SK-N-SH (cell line): ENCODE results near the gene SLC16A11. TPM values are rescaled to one million over a fixed set of nuclear protein-coding genes. Genes with fewer than 3 reads are reported as not detected.

Source experiments
- CTCF ChIA-PET: fragments of 300-600, 350-600 bp; formaldehyde crosslinking; extraction: SDS; loops from one replicate; lab custom pipeline; 2021; lab: Yijun Ruan, JAX
- POLR2A ChIA-PET: fragments of 350-600 bp; sonication (Branson Sonifier 250); formaldehyde crosslinking; extraction: SDS; loops from one replicate; lab custom pipeline; 2020; ENCODE audit warnings: antibody characterized with exemption, inconsistent platforms; lab: Yijun Ruan, JAX
- DNase-seq: peaks from one replicate; pipeline ENCODE4 v3.0.0; 2012
- H2AFZ ChIP-seq: fragments of 200-600 bp; sonication (generic); 2 replicates; pipeline ENCODE4 v1.8.1; 2016; ENCODE audit warnings: antibody characterized with exemption, mild to moderate bottlenecking, low read depth
- H3F3A ChIP-seq: fragments of 200-600 bp; sonication (generic); replicated peaks from 2 replicates; pipeline ENCODE3; 2016; ENCODE audit warnings: antibody characterized with exemption, mild to moderate bottlenecking; ENCODE audit not compliant: insufficient read depth
- H3K27ac ChIP-seq, 2 experiments: fragments of 200-500 bp in 1 of 2; fragments of 200-600 bp in 1 of 2; sonication (Bioruptor generic) in 1 of 2; sonication (generic), shearing (Covaris generic) in 1 of 2; 2 replicates each; pipeline versions ENCODE4 v1.5.1 to v1.6.1; 2014 to 2016; ENCODE audit warnings: low read depth in 2 of 2, inconsistent platforms in 1 of 2, low read length in 1 of 2, mild to moderate bottlenecking in 1 of 2, mixed read lengths in 1 of 2
- H3K27me3 ChIP-seq: fragments of 200-600 bp; sonication (generic), shearing (Covaris generic); 2 replicates; pipeline ENCODE4 v1.6.1; 2016; ENCODE audit warnings: mixed run types; ENCODE audit not compliant: insufficient read depth
- H3K36me3 ChIP-seq, 2 experiments: fragments of 200-500 bp in 1 of 2; fragments of 200-600 bp in 1 of 2; sonication (Bioruptor generic) in 1 of 2; sonication (generic) in 1 of 2; replicated peaks in 1 of 2; 2 replicates each; pipeline versions ENCODE3 to v1.5.1; 2014 to 2016; ENCODE audit warnings: low read length in 1 of 2, mild to moderate bottlenecking in 1 of 2; ENCODE audit not compliant: insufficient read depth in 2 of 2, control insufficient read depth in 1 of 2
- H3K4me1 ChIP-seq, 2 experiments: fragments of 200-500 bp in 1 of 2; fragments of 200-600 bp in 1 of 2; sonication (Bioruptor generic) in 1 of 2; sonication (generic), shearing (Covaris generic) in 1 of 2; 2 replicates each; pipeline versions ENCODE4 v1.5.1 to v1.6.1; 2014 to 2016; ENCODE audit warnings: low read depth in 1 of 2, low read length in 1 of 2, mixed run types in 1 of 2; ENCODE audit not compliant: insufficient read depth in 2 of 2, control insufficient read depth in 1 of 2
- H3K4me2 ChIP-seq: fragments of 200-600 bp; sonication (generic), shearing (Covaris generic); 2 replicates; pipeline ENCODE4 v1.6.1; 2017; ENCODE audit warnings: mixed run types
- H3K4me3 ChIP-seq, 2 experiments: fragments of 200-500 bp in 1 of 2; fragments of 200-600 bp in 1 of 2; sonication (Bioruptor generic) in 1 of 2; sonication (generic), shearing (Covaris generic) in 1 of 2; 2 replicates each; pipeline versions ENCODE4 v1.5.1 to v1.8.1; 2014 to 2016; ENCODE audit warnings: low read depth in 2 of 2, inconsistent platforms in 1 of 2, low read length in 1 of 2, mild to moderate bottlenecking in 1 of 2, mixed read lengths in 1 of 2, moderate library complexity in 1 of 2
- H3K79me2 ChIP-seq: fragments of 200-600 bp; sonication (generic); 2 replicates; pipeline ENCODE4 v1.8.1; 2017; ENCODE audit warnings: mild to moderate bottlenecking; ENCODE audit not compliant: insufficient read depth
- H3K9ac ChIP-seq: fragments of 200-600 bp; sonication (generic); 2 replicates; pipeline ENCODE4 v1.6.1; 2017; ENCODE audit warnings: mixed run types
- H3K9me2 ChIP-seq: fragments of 200-600 bp; sonication (generic); 2 replicates; pipeline ENCODE4 v1.6.1; 2017; ENCODE audit warnings: mixed run types
- H3K9me3 ChIP-seq: fragments of 200-600 bp; sonication (generic); 2 replicates; pipeline ENCODE4 v1.6.1; 2017; ENCODE audit warnings: mixed run types, mild to moderate bottlenecking, moderate library complexity
- H4K20me1 ChIP-seq: fragments of 200-600 bp; sonication (generic); 2 replicates; pipeline ENCODE4 v1.6.1; 2017; ENCODE audit warnings: mild to moderate bottlenecking, mixed run types; ENCODE audit not compliant: insufficient read depth
- CHD2 ChIP-seq: fragments of 150-350 bp; IDR thresholded peaks from 2 replicates; pipeline ENCODE4 v1.6.1; 2018; ENCODE audit warnings: low read length; ENCODE audit not compliant: partially characterized antibody
- FOSL2 ChIP-seq: IDR thresholded peaks from 2 replicates; pipeline ENCODE4 v1.4.0; 2012; ENCODE audit warnings: low read depth, mild to moderate bottlenecking, moderate library complexity, borderline replicate concordance
- FOXJ3 ChIP-seq: sonication (generic); formaldehyde crosslinking; IDR thresholded peaks from 2 replicates; pipeline ENCODE4 v1.5.1; 2020; ENCODE audit warnings: mild to moderate bottlenecking, missing genetic modification reagents
- FOXM1 ChIP-seq: IDR thresholded peaks from 2 replicates; pipeline ENCODE4 v1.4.0; 2012; ENCODE audit warnings: low read depth, mild to moderate bottlenecking
- GATA2 ChIP-seq: sonication (generic); formaldehyde crosslinking; IDR thresholded peaks from 2 replicates; pipeline ENCODE4 v1.5.0; 2020; ENCODE audit warnings: mild to moderate bottlenecking, missing genetic modification reagents
- MEF2A ChIP-seq: IDR thresholded peaks from 2 replicates; pipeline ENCODE4 v1.4.0; 2012; ENCODE audit warnings: low read depth, borderline replicate concordance
- POLR2AphosphoS5 ChIP-seq: IDR thresholded peaks from 2 replicates; pipeline ENCODE4 v1.6.1; 2012; ENCODE audit warnings: low read depth, low read length
- RAD21 ChIP-seq: IDR thresholded peaks from 2 replicates; pipeline ENCODE4 v1.6.1; 2012; ENCODE audit warnings: mild to moderate bottlenecking, low read length
- RCOR1 ChIP-seq: fragments of 150-350 bp; IDR thresholded peaks from 2 replicates; pipeline ENCODE4 v1.6.1; 2017; ENCODE audit warnings: antibody characterized with exemption, low read length
- RFX5 ChIP-seq: IDR thresholded peaks from 2 replicates; pipeline ENCODE4 v1.6.1; 2012; ENCODE audit warnings: mild to moderate bottlenecking, improper control_type of control experiment, low read length
- RXRA ChIP-seq: IDR thresholded peaks from 2 replicates; pipeline ENCODE4 v1.4.0; 2012; ENCODE audit warnings: low read depth, mild to moderate bottlenecking, borderline replicate concordance
- SIN3A ChIP-seq: IDR thresholded peaks from 2 replicates; pipeline ENCODE4 v1.6.1; 2012; ENCODE audit warnings: low read depth, mild to moderate bottlenecking, low read length, moderate library complexity, borderline replicate concordance
- TAF1 ChIP-seq: IDR thresholded peaks from 2 replicates; pipeline ENCODE4 v1.6.1; 2012; ENCODE audit warnings: low read depth, mild to moderate bottlenecking, low read length, moderate library complexity, borderline replicate concordance
- TCF12 ChIP-seq: IDR thresholded peaks from 2 replicates; pipeline ENCODE4 v1.4.0; 2012
- WGBS: methylation state at CpG from one replicate; pipeline ENCODE4 v1.1.6; 2017; ENCODE audit warnings: low lambda C conversion rate; 5-methylcytosine and 5-hydroxymethylcytosine counted together
- polyA plus RNA-seq, 3 experiments: library from polyadenylated mRNA; depleted of rRNA; stranded (reverse); fragments of >200 nt; gene quantifications; 2 replicates each; pipeline ENCODE4 v1.2.3, GENCODE V29; 2012
- TF ChIP-seq, protein P1 (sequence below): IDR thresholded peaks from 2 replicates; pipeline ENCODE4 v1.4.0; 2012; ENCODE audit warnings: low read depth
- TF ChIP-seq, protein P2 (sequence below): fragments of 150-350 bp; IDR thresholded peaks from 2 replicates; pipeline ENCODE4 v1.6.1; 2017; ENCODE audit warnings: antibody characterized with exemption, low read length, low read depth, borderline replicate concordance
- TF ChIP-seq, protein P3 (sequence below): IDR thresholded peaks from 2 replicates; pipeline ENCODE4 v1.4.0; 2012; ENCODE audit warnings: low read depth, borderline replicate concordance
- TF ChIP-seq, protein P4 (sequence below): IDR thresholded peaks from 2 replicates; pipeline ENCODE4; 2012
- TF ChIP-seq, protein P5 (sequence below): fragments of 200-600 bp; sonication (generic); IDR thresholded peaks from 2 replicates; pipeline ENCODE4 v1.6.1; 2017; ENCODE audit warnings: antibody characterized with exemption, mild to moderate bottlenecking, moderate library complexity
- TF ChIP-seq, protein P6 (sequence below): IDR thresholded peaks from 2 replicates; pipeline ENCODE4 v1.6.1; 2012; ENCODE audit warnings: mild to moderate bottlenecking, low read depth, low read length, moderate library complexity

SLC16A11 gene
- polyA plus RNA-seq, 1 of the 3 experiments (the other 2 are of a cell fraction) = 0.12 TPM

DNA sequence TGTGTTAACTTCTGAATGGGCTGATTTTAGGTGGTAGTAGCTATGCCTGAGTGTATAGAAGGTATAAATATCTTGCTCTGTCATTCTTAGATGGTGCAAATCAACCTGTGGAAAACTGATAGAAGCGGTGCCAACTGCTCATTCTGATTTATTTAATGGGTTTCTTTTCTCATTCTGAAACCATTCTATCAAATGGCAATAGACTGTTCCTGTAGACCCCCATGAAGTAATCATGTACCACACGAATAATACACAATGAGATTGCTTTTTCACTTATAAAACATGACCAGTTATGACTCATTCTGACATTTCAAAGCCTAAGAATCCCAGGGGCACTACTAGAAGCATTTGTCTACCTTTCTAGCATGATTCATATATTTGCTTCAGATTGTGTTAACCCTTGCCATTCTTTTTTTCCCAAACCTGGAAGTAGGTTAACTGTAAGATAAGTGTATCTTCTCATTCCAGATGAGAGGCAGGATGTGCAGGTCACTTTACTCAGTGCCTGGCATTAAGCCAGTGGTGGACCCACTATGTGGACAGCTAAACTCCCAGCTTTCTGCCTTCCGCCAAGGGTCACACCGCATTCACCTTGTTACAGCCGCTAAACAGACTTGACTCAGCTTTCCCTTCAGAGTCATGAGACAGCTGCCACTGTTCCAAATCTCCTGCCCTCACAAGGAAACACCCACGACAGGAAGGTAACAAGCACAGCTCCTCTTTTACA, 16.4 kb upstream of the SLC16A11 start (continued):
- no peak for TF ChIP-seq RCOR1
- TF ChIP-seq, protein P1, sequence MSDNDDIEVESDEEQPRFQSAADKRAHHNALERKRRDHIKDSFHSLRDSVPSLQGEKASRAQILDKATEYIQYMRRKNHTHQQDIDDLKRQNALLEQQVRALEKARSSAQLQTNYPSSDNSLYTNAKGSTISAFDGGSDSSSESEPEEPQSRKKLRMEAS = no peak

DNA sequence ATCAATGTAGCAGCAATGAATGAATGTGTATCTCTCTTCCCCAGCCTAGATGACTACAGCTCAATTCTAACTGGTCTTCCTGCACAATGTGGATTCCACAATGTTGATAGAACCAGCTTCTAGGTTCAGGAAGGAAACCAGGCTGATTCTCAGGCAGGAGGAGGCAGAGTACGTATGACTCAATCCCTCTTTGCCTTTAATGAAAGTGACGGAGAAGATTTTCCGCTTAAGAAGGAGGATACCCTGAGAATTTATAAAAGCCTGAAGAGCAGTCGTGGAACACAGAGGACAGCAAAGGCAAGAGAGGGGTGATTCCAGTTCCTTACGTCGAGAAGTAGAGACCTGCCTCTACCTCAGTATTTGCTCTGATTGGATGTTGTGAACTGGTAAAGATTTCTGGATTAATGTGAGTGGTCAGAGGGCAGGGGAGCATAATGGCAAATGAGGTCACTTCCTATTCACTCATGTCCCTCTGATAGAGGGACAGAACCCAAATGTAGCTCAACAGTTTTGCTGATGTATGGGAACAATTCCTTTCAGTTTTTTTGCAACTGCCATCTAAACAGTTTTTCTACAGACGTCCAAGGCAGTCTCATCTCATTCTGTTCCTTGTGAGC, 15.0 kb upstream of the SLC16A11 start:
- CTCF ChIA-PET = interaction anchor here (1.2 to 20.1 kb wide), 2 partner anchors 9 to 81 kb away, joined by 5 to 502 read pairs; no protein-coding TSS in a partner anchor
- 35% methylated on average over 7 of the region's 7 CpGs for WGBS
- DNase-seq = no peak
- H3F3A ChIP-seq = peaks cover 4% of the 10 kb centered on the region
- no peak overlapping the region for H3K27ac ChIP-seq
- no peaks in the 10 kb centered on the region for H4K20me1 ChIP-seq
- H2AFZ ChIP-seq = no peak overlapping the region
- POLR2A ChIA-PET = interaction anchor here (0.7 kb wide), 1 partner anchor 1190 kb away, joined by 3 read pairs; the partner anchor contains the start of gene PFAS
- no peaks in the 10 kb centered on the region for H3K9me3 ChIP-seq
- H3K4me1 ChIP-seq = peaks cover 0 to 4% of the 10 kb centered on the region in 2 experiments; a peak in 1 of 4 replicates
- H3K4me2 ChIP-seq = no peak overlapping the region
- no peaks in the 10 kb centered on the region for H3K9me2 ChIP-seq
- H3K36me3 ChIP-seq = no peaks in the 10 kb centered on the region
- H3K9ac ChIP-seq = no peak overlapping the region
- no peaks in the 10 kb centered on the region for H3K79me2 ChIP-seq
- peaks cover 44% of the 10 kb centered on the region for H3K27me3 ChIP-seq
- H3K4me3 ChIP-seq = no peak overlapping the region
- TF ChIP-seq CHD2 (no peak), SIN3A (no peak), FOXM1 (no peak), FOXJ3 (CRISPR knock-in tag) (no peak), RFX5 (no peak), POLR2AphosphoS5 (no peak), FOSL2 (no peak), TCF12 (no peak), MEF2A (no peak), GATA2 (CRISPR knock-in tag) (no peak), RXRA (no peak), TAF1 (no peak), RAD21 (no peak)
- TF ChIP-seq, protein P2, sequence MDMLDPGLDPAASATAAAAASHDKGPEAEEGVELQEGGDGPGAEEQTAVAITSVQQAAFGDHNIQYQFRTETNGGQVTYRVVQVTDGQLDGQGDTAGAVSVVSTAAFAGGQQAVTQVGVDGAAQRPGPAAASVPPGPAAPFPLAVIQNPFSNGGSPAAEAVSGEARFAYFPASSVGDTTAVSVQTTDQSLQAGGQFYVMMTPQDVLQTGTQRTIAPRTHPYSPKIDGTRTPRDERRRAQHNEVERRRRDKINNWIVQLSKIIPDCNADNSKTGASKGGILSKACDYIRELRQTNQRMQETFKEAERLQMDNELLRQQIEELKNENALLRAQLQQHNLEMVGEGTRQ = no peak
- TF ChIP-seq, protein P3, sequence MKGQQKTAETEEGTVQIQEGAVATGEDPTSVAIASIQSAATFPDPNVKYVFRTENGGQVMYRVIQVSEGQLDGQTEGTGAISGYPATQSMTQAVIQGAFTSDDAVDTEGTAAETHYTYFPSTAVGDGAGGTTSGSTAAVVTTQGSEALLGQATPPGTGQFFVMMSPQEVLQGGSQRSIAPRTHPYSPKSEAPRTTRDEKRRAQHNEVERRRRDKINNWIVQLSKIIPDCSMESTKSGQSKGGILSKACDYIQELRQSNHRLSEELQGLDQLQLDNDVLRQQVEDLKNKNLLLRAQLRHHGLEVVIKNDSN = no peak
- TF ChIP-seq, protein P4, sequence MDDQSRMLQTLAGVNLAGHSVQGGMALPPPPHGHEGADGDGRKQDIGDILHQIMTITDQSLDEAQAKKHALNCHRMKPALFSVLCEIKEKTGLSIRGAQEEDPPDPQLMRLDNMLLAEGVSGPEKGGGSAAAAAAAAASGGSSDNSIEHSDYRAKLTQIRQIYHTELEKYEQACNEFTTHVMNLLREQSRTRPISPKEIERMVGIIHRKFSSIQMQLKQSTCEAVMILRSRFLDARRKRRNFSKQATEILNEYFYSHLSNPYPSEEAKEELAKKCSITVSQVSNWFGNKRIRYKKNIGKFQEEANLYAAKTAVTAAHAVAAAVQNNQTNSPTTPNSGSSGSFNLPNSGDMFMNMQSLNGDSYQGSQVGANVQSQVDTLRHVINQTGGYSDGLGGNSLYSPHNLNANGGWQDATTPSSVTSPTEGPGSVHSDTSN = no peak
- TF ChIP-seq, protein P5, sequence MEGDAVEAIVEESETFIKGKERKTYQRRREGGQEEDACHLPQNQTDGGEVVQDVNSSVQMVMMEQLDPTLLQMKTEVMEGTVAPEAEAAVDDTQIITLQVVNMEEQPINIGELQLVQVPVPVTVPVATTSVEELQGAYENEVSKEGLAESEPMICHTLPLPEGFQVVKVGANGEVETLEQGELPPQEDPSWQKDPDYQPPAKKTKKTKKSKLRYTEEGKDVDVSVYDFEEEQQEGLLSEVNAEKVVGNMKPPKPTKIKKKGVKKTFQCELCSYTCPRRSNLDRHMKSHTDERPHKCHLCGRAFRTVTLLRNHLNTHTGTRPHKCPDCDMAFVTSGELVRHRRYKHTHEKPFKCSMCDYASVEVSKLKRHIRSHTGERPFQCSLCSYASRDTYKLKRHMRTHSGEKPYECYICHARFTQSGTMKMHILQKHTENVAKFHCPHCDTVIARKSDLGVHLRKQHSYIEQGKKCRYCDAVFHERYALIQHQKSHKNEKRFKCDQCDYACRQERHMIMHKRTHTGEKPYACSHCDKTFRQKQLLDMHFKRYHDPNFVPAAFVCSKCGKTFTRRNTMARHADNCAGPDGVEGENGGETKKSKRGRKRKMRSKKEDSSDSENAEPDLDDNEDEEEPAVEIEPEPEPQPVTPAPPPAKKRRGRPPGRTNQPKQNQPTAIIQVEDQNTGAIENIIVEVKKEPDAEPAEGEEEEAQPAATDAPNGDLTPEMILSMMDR = no peak
- TF ChIP-seq, protein P6, sequence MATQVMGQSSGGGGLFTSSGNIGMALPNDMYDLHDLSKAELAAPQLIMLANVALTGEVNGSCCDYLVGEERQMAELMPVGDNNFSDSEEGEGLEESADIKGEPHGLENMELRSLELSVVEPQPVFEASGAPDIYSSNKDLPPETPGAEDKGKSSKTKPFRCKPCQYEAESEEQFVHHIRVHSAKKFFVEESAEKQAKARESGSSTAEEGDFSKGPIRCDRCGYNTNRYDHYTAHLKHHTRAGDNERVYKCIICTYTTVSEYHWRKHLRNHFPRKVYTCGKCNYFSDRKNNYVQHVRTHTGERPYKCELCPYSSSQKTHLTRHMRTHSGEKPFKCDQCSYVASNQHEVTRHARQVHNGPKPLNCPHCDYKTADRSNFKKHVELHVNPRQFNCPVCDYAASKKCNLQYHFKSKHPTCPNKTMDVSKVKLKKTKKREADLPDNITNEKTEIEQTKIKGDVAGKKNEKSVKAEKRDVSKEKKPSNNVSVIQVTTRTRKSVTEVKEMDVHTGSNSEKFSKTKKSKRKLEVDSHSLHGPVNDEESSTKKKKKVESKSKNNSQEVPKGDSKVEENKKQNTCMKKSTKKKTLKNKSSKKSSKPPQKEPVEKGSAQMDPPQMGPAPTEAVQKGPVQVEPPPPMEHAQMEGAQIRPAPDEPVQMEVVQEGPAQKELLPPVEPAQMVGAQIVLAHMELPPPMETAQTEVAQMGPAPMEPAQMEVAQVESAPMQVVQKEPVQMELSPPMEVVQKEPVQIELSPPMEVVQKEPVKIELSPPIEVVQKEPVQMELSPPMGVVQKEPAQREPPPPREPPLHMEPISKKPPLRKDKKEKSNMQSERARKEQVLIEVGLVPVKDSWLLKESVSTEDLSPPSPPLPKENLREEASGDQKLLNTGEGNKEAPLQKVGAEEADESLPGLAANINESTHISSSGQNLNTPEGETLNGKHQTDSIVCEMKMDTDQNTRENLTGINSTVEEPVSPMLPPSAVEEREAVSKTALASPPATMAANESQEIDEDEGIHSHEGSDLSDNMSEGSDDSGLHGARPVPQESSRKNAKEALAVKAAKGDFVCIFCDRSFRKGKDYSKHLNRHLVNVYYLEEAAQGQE = no peak
